Nephron (organoid): ENCODE data around the gene EFR3B.
"Not testable (repeated sequence)": the region's sequence is repeated elsewhere in the genome, so short reads cannot be mapped to it uniquely, and the experiment has no call there.

Experiments
- H3K27ac Mint-ChIP-seq, 3 experiments: 2 replicates each; pipeline ENCODE4 v1.8.0; 2020; ENCODE audit warnings: mixed read lengths in 3 of 3, mild to moderate bottlenecking in 2 of 3, moderate library complexity in 1 of 3
- H3K27me3 Mint-ChIP-seq: 2 replicates; pipeline ENCODE4 v1.8.0; 2021; ENCODE audit warnings: low read depth, mild to moderate bottlenecking, moderate library complexity, mixed read lengths
- H3K36me3 Mint-ChIP-seq: 2 replicates; pipeline ENCODE4 v1.8.0; 2020; ENCODE audit warnings: low read depth, mixed read lengths
- H3K4me1 Mint-ChIP-seq: 2 replicates; pipeline ENCODE4 v1.8.0; 2020; ENCODE audit warnings: mixed read lengths
- H3K4me3 Mint-ChIP-seq, 3 experiments: 2 replicates each; pipeline ENCODE4 v1.8.0; 2020; ENCODE audit warnings: mild to moderate bottlenecking in 3 of 3, mixed read lengths in 3 of 3, moderate library complexity in 2 of 3
- H3K9me3 Mint-ChIP-seq: 2 replicates; pipeline ENCODE4 v1.8.0; 2020; ENCODE audit warnings: mixed read lengths
- TF ChIP-seq, protein P1 (sequence below), 3 experiments: fragments of 200-600 bp; sonication (generic); IDR thresholded peaks; one replicate each; pipeline ENCODE4 v1.5.0; 2021; ENCODE audit warnings: antibody characterized with exemption in 3 of 3; ENCODE audit not compliant: unreplicated experiment in 3 of 3

The EFR3B gene

DNA sequence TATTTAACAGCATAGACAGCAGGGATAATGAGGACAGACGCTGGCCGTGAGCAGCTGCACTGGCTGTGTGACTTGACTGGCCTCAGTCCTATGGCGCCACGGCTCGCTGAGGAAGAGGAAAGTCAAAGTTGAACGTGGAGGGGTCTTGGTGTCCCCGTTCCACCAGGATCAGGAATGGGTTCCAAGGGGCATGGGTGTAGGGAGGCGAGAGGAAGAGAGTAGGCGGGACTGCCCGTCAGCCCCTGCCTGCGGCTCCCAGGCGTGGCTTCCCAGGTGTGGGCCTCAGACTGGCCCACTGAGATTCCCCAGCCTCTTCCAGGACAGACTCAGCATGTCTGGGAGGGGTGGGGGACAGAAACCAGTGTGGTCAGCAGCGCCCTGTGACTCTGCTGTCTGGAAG lies 75.1 kb downstream of the EFR3B start:
- H3K36me3 Mint-ChIP-seq, result no peaks in the 10 kb centered on the region
- TF ChIP-seq, protein P1, sequence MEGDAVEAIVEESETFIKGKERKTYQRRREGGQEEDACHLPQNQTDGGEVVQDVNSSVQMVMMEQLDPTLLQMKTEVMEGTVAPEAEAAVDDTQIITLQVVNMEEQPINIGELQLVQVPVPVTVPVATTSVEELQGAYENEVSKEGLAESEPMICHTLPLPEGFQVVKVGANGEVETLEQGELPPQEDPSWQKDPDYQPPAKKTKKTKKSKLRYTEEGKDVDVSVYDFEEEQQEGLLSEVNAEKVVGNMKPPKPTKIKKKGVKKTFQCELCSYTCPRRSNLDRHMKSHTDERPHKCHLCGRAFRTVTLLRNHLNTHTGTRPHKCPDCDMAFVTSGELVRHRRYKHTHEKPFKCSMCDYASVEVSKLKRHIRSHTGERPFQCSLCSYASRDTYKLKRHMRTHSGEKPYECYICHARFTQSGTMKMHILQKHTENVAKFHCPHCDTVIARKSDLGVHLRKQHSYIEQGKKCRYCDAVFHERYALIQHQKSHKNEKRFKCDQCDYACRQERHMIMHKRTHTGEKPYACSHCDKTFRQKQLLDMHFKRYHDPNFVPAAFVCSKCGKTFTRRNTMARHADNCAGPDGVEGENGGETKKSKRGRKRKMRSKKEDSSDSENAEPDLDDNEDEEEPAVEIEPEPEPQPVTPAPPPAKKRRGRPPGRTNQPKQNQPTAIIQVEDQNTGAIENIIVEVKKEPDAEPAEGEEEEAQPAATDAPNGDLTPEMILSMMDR (IDR thresholded peaks at IDR 0.05; ENCODE audit: unreplicated experiment in 3 of 3), result no peak
- no peaks in the 10 kb centered on the region for H3K9me3 Mint-ChIP-seq
- H3K27me3 Mint-ChIP-seq, result no peaks in the 10 kb centered on the region
- no peaks in the 10 kb centered on the region for H3K4me1 Mint-ChIP-seq
- H3K27ac Mint-ChIP-seq, result no peak overlapping the region
- H3K4me3 Mint-ChIP-seq, result no peak overlapping the region

GRCh38 chr2:25119263-25119662 lies 77.4 kb downstream of the EFR3B start:
- Mint-ChIP-seq H3K27me3 (no peaks in the 10 kb centered on the region), H3K36me3 (peaks cover 7% of the 10 kb centered on the region), H3K4me1 (peaks cover 5% of the 10 kb centered on the region)

GRCh38 chr2:25122367-25122766 lies 80.5 kb downstream of the EFR3B start:
- no peak overlapping the region for H3K27ac Mint-ChIP-seq
- peaks cover 5% of the 10 kb centered on the region for H3K4me1 Mint-ChIP-seq
- H3K36me3 Mint-ChIP-seq, result peaks cover 7% of the 10 kb centered on the region
- no peaks in the 10 kb centered on the region for H3K27me3 Mint-ChIP-seq
- H3K4me3 Mint-ChIP-seq, result no peak overlapping the region
- TF ChIP-seq, protein P1 (IDR thresholded peaks at IDR 0.05; ENCODE audit: unreplicated experiment in 3 of 3), result no peak
- H3K9me3 Mint-ChIP-seq, result no peaks in the 10 kb centered on the region

More at GRCh38 chr2:25119263-25119662, 77.4 kb downstream of the EFR3B start:
- Mint-ChIP-seq H3K27ac (no peak overlapping the region), H3K4me3 (no peak overlapping the region), H3K9me3 (no peaks in the 10 kb centered on the region)
- TF ChIP-seq, protein P1 (IDR thresholded peaks at IDR 0.05; ENCODE audit: unreplicated experiment in 3 of 3), result no peak

- H3K9me3 Mint-ChIP-seq, result no peaks in the 10 kb centered on the region
- H3K4me1 Mint-ChIP-seq, result peaks cover 5% of the 10 kb centered on the region
- H3K27me3 Mint-ChIP-seq, result peaks cover 5% of the 10 kb centered on the region
- peaks cover 7% of the 10 kb centered on the region for H3K36me3 Mint-ChIP-seq
- no peak overlapping the region for H3K4me3 Mint-ChIP-seq
- no peak overlapping the region for H3K27ac Mint-ChIP-seq
- TF ChIP-seq, protein P1 (IDR thresholded peaks at IDR 0.05; ENCODE audit: unreplicated experiment in 3 of 3), result no peak
Measured at GRCh38 chr2:25123682-25124081, 81.8 kb downstream of the EFR3B start.

- TF ChIP-seq, protein P1 (IDR thresholded peaks at IDR 0.05; ENCODE audit: unreplicated experiment in 3 of 3), result no peak
Measured at GRCh38 chr2:25125189-25125588, 83.3 kb downstream of the EFR3B start.

DNA sequence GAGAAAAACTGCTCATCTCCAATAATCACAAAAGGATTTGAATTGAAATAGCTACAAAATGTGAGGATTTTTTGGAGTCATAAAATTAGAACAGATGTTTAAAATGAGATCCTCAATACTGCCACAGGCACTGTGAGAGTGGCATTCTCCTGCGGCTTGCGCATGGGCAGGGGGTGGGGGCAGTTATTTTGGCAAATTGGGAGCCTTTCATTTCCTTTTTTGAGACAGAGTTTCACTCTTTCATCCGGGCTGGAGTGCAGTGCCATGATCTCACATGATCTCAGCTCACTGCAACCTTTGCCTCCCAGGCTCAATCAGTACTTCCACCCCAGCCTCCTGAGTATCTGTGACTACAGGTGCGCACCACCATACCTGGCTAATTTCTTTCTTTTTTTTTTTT lies 84.1 kb downstream of the EFR3B start:
- Mint-ChIP-seq H3K4me3 (no peak overlapping the region), H3K27ac (no peak overlapping the region), H3K36me3 (peaks cover 7% of the 10 kb centered on the region), H3K4me1 (peaks cover 10% of the 10 kb centered on the region), H3K27me3 (peaks cover 13% of the 10 kb centered on the region), H3K9me3 (no peaks in the 10 kb centered on the region)
- TF ChIP-seq, protein P1 (IDR thresholded peaks at IDR 0.05; ENCODE audit: unreplicated experiment in 3 of 3), result no peak

More at GRCh38 chr2:25125189-25125588, 83.3 kb downstream of the EFR3B start:
- Mint-ChIP-seq H3K4me1 (peaks cover 10% of the 10 kb centered on the region), H3K9me3 (no peaks in the 10 kb centered on the region), H3K36me3 (peaks cover 7% of the 10 kb centered on the region), H3K27ac (no peak overlapping the region), H3K27me3 (peaks cover 6% of the 10 kb centered on the region), H3K4me3 (no peak overlapping the region)

GRCh38 chr2:25127071-25127470 lies 85.2 kb downstream of the EFR3B start:
- not testable (repeated sequence) for H3K4me3 Mint-ChIP-seq, H3K4me1 Mint-ChIP-seq, H3K36me3 Mint-ChIP-seq, H3K9me3 Mint-ChIP-seq, H3K27ac Mint-ChIP-seq
- H3K27me3 Mint-ChIP-seq, result peaks cover 23% of the 10 kb centered on the region
